Activated T-cell treated with anti-CD3 and anti-CD28 coated beads, Interleukin-2, amount 50 U/mL, for 72 hours (primary cell): ENCODE data around the gene HEATR9. TPM values are rescaled to one million over a fixed set of nuclear protein-coding genes. Genes with fewer than 3 reads are reported as not detected.

Experiments
- ATAC-seq, 2 donors: fragments of 150-1000 bp; cut with Tn5 transposase; replicated peaks in 1 of 2; 2 replicates each; pipeline ENCODE4 v1.10.0; 2021; ENCODE audit warnings: moderate library complexity in 2 of 2, mild to moderate bottlenecking in 1 of 2
- DNase-seq, 2 donors: peaks; one replicate each; pipeline ENCODE4 v3.0.0; 2021 to 2022; ENCODE audit warnings: mixed read lengths in 1 of 2
- H3K27ac Mint-ChIP-seq: one replicate; pipeline ENCODE4 v1.8.0; 2022; ENCODE audit warnings: mild to moderate bottlenecking, moderate library complexity, mixed read lengths
- H3K27me3 Mint-ChIP-seq: one replicate; pipeline ENCODE4 v1.8.0; 2022; ENCODE audit warnings: low read depth, mixed read lengths
- H3K36me3 Mint-ChIP-seq, 2 donors: one replicate each; pipeline ENCODE4 v1.8.0; 2022; ENCODE audit warnings: mixed read lengths in 2 of 2, mild to moderate bottlenecking in 1 of 2; ENCODE audit not compliant: insufficient read depth in 2 of 2
- H3K4me1 Mint-ChIP-seq: one replicate; pipeline ENCODE4 v1.8.0; 2022; ENCODE audit warnings: low read depth, mixed read lengths
- H3K4me3 Mint-ChIP-seq, 2 donors: one replicate each; pipeline ENCODE4 v1.8.0; 2022; ENCODE audit warnings: mild to moderate bottlenecking in 2 of 2, mixed read lengths in 2 of 2, moderate library complexity in 2 of 2
- H3K9me3 Mint-ChIP-seq, 2 donors: one replicate each; pipeline ENCODE4 v1.8.0; 2022; ENCODE audit warnings: mixed read lengths in 2 of 2
- total RNA-seq, 2 donors: library from RNA; stranded (reverse); gene quantifications; one replicate each; pipeline ENCODE4 v1.2.3, GENCODE V29; 2022

Gene HEATR9
- total RNA-seq, 2 donors from 2014 or later, result 0.46 to 1.8 TPM

DNA sequence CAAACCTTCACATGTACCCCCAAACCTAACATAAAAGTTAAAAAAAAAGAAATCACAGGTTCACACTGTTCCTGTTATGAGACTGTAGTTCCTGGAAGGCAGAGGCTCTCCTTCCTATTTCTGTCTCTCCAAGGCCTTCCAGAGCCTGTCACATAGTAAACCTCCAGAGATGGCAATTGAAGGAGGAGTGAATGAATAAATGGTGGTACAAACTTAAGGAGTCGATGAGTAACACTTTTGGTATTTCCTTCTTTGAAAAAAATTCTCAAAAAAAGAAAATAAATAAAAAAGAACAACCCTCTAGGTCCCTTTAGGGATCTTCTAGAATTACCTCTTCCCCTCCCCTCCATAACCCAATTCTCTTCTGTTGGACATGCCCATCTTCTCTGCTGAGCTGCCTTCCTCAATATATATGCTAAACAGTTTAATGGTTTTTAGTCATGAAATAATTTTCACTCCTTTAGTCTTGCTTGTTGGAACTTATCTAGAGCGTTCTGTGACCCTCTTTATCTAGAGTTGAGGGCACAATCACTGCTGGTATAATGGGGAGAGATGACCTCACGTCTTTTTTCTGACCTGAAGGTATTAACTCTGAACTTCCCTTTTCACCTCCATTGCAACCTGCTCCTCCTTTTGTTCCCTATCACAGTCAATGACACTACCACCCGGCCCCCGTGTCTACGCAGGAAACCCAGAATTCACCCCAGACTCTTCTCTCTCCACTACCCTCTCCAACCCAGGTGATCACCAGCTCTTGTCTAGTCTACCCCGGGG is 61.1 kb downstream of the HEATR9 start:
- Mint-ChIP-seq H3K36me3 (peaks cover 3 to 11% of the 10 kb centered on the region in 2 donors), H3K27ac (peak overlapping the region; percentile 94), H3K27me3 (no peaks in the 10 kb centered on the region), H3K4me1 (peaks cover 58% of the 10 kb centered on the region), H3K9me3 (no peaks in the 10 kb centered on the region), H3K4me3 (peak overlapping the region; percentile 87 to 88)
- no peak for ATAC-seq
- DNase-seq, result no peak

Other genes with a start within 250 kb of the HEATR9 start
- 1 to 10 TPM in 1 of 2 donors, under 1 TPM in 1; 0.32 to 1.3 TPM for gene RASL10B, start 137.3 kb downstream of the HEATR9 start, total RNA-seq
- gene GAS2L2, start 115.7 kb downstream of the HEATR9 start, total RNA-seq, result under 1 TPM; 0.09 to 0.17 TPM
- not detected for gene C17orf50, start 108.0 kb downstream of the HEATR9 start, total RNA-seq
- under 1 TPM in 1 of 2 donors, not detected in 1; 0.96 TPM for gene MMP28, start 73.2 kb downstream of the HEATR9 start, total RNA-seq
- 100 to 1,000 TPM; 310 to 312 TPM for gene TAF15, start 59.4 kb downstream of the HEATR9 start, total RNA-seq
- gene CCL5, start 11.5 kb upstream of the HEATR9 start, total RNA-seq, result 100 to 1,000 TPM in 1 of 2 donors, 10 to 100 TPM in 1; 63.3 to 178 TPM
- gene RDM1, start 61.9 kb upstream of the HEATR9 start, total RNA-seq, result 1 to 10 TPM; 7.6 to 8.4 TPM
- gene LYZL6, start 74.8 kb upstream of the HEATR9 start, total RNA-seq, result not detected
- not detected for gene CCL16, start 112.6 kb upstream of the HEATR9 start, total RNA-seq
- not detected for gene CCL14, start 117.8 kb upstream of the HEATR9 start, total RNA-seq
- gene CCL15, start 132.7 kb upstream of the HEATR9 start, total RNA-seq, result not detected
- not detected for gene CCL23, start 149.1 kb upstream of the HEATR9 start, total RNA-seq
- 1 to 10 TPM in 1 of 2 donors, under 1 TPM in 1; 0.48 to 1.5 TPM for gene CCL18, start 195.4 kb upstream of the HEATR9 start, total RNA-seq
- gene CCL3, start 221.3 kb upstream of the HEATR9 start, total RNA-seq, result 100 to 1,000 TPM in 1 of 2 donors, 10 to 100 TPM in 1; 79.6 to 336 TPM
- gene CCL4, start 234.9 kb upstream of the HEATR9 start, total RNA-seq, result 100 to 1,000 TPM in 1 of 2 donors, 10 to 100 TPM in 1; 63.9 to 200 TPM